GM23248 (cell line): ENCODE measurements around the gene ADAMTS7. TPM values are rescaled to one million over a fixed set of nuclear protein-coding genes. Genes with fewer than 3 reads are reported as not detected.
"Not testable (repeated sequence)": the region's sequence is repeated elsewhere in the genome, so short reads cannot be mapped to it uniquely, and the experiment has no call there.

Experiments
- DNase-seq: peaks from one replicate; pipeline ENCODE4 v3.0.0-alpha.2; 2015
- H2AFZ ChIP-seq: fragments of 200-600 bp; sonication (generic); 2 replicates; pipeline ENCODE4 v1.6.1; 2016; ENCODE audit warnings: antibody characterized with exemption
- H3F3A ChIP-seq: fragments of 200-600 bp; sonication (generic); 2 replicates; pipeline ENCODE4 v1.6.1; 2016; ENCODE audit warnings: mild to moderate bottlenecking, antibody characterized with exemption, mixed run types; ENCODE audit not compliant: insufficient read depth
- H3K27ac ChIP-seq: fragments of 200-600 bp; sonication (generic); 2 replicates; pipeline ENCODE4 v1.5.1; 2016; ENCODE audit warnings: mild to moderate bottlenecking
- H3K27me3 ChIP-seq: fragments of 200-600 bp; sonication (generic); replicated peaks from 2 replicates; pipeline ENCODE4 v1.6.1; 2016; ENCODE audit warnings: mild to moderate bottlenecking; ENCODE audit not compliant: insufficient read depth
- H3K36me3 ChIP-seq: fragments of 200-600 bp; sonication (generic); 2 replicates; pipeline ENCODE4 v1.6.1; 2016; ENCODE audit warnings: low read depth, mild to moderate bottlenecking
- H3K4me1 ChIP-seq: fragments of 200-600 bp; sonication (generic); 2 replicates; pipeline ENCODE4 v1.6.1; 2016; ENCODE audit warnings: mild to moderate bottlenecking; ENCODE audit not compliant: insufficient read depth
- H3K4me2 ChIP-seq: fragments of 200-600 bp; sonication (generic); one replicate; pipeline ENCODE4 v1.6.1; 2016; ENCODE audit warnings: mild to moderate bottlenecking; ENCODE audit not compliant: unreplicated experiment
- H3K4me3 ChIP-seq: fragments of 200-600 bp; sonication (generic); 2 replicates; pipeline ENCODE4 v1.5.1; 2016; ENCODE audit warnings: mild to moderate bottlenecking
- H3K79me2 ChIP-seq: fragments of 200-600 bp; sonication (generic); 2 replicates; pipeline ENCODE4 v1.6.1; 2016; ENCODE audit warnings: mild to moderate bottlenecking; ENCODE audit not compliant: insufficient read depth
- H3K9ac ChIP-seq: fragments of 200-600 bp; sonication (generic); 2 replicates; pipeline ENCODE4 v1.6.1; 2016; ENCODE audit warnings: mild to moderate bottlenecking
- H3K9me2 ChIP-seq: fragments of 200-600 bp; sonication (generic); 2 replicates; pipeline ENCODE4 v1.6.1; 2016; ENCODE audit warnings: mixed run types, mild to moderate bottlenecking, moderate library complexity; ENCODE audit not compliant: insufficient read depth
- H3K9me3 ChIP-seq: fragments of 200-600 bp; sonication (generic); one replicate; pipeline ENCODE4 v1.6.1; 2017; ENCODE audit warnings: low read depth
- H4K20me1 ChIP-seq: fragments of 200-600 bp; sonication (generic); 2 replicates; pipeline ENCODE4 v1.6.0; 2016; ENCODE audit not compliant: insufficient read depth
- EZH2 ChIP-seq: fragments of 200-600 bp; sonication (generic); IDR thresholded peaks from 2 replicates; pipeline ENCODE4 v1.6.1; 2018; ENCODE audit warnings: antibody characterized with exemption, mild to moderate bottlenecking; ENCODE audit not compliant: insufficient read depth, poor library complexity, severe bottlenecking
- EZH2phosphoT487 ChIP-seq: fragments of 200-600 bp; sonication (generic); IDR thresholded peaks from 2 replicates; pipeline ENCODE4 v1.6.1; 2018; ENCODE audit warnings: antibody characterized with exemption, moderate library complexity, mild to moderate bottlenecking, low read depth; ENCODE audit not compliant: insufficient read depth
- WGBS, 2 experiments: methylation state at CpG; one replicate each; pipeline ENCODE4 v1.1.6; 2015 to 2017; ENCODE audit warnings: low lambda C conversion rate in 2 of 2, low coverage in 1 of 2; ENCODE audit errors: missing lambda C conversion rate in 2 of 2; 5-methylcytosine and 5-hydroxymethylcytosine counted together
- in situ Hi-C: fragments of 300-500 bp; cut with MboI; formaldehyde crosslinking; loops from 2 replicates; pipeline ENCODE4 v1.15.0; 2020
- polyA plus RNA-seq: library from polyadenylated mRNA; unstranded; fragments of >200 nt; fragmentation: Nextera tagmentation; extraction: Ambion mirVana; gene quantifications from 2 replicates; pipeline ENCODE4 v1.2.1, GENCODE V29; 2016
- total RNA-seq: library from RNA; depleted of rRNA; stranded (reverse); fragments of >200 nt; shearing (Covaris generic); gene quantifications from 2 replicates; pipeline ENCODE4 v1.2.3, GENCODE V29; 2014

The ADAMTS7 gene
- total and polyA plus RNA-seq, 2 experiments from 2014 or later = 0.89 to 2.4 TPM

GRCh38 chr15:78766041-78766440, 45.2 kb downstream of the ADAMTS7 start:
- WGBS, 2 experiments = 92 to 100% methylated on average over 6 of the region's 6 CpGs
- Histone ChIP-seq H2AFZ (no peak overlapping the region), H3K9me3 (no peaks in the 10 kb centered on the region), H3K79me2 (no peaks in the 10 kb centered on the region), H3K36me3 (no peaks in the 10 kb centered on the region), H3K4me1 (no peaks in the 10 kb centered on the region), H3K4me2 (no peak overlapping the region), H4K20me1 (no peaks in the 10 kb centered on the region), H3K27me3 (no peaks in the 10 kb centered on the region), H3K4me3 (no peak overlapping the region), H3K9ac (no peak overlapping the region), H3K27ac (no peak overlapping the region), H3F3A (no peaks in the 10 kb centered on the region), H3K9me2 (no peaks in the 10 kb centered on the region)
- DNase-seq = no peak
- in situ Hi-C loops = no loop called here
- TF ChIP-seq EZH2phosphoT487 (no peak), EZH2 (no peak)

DNA sequence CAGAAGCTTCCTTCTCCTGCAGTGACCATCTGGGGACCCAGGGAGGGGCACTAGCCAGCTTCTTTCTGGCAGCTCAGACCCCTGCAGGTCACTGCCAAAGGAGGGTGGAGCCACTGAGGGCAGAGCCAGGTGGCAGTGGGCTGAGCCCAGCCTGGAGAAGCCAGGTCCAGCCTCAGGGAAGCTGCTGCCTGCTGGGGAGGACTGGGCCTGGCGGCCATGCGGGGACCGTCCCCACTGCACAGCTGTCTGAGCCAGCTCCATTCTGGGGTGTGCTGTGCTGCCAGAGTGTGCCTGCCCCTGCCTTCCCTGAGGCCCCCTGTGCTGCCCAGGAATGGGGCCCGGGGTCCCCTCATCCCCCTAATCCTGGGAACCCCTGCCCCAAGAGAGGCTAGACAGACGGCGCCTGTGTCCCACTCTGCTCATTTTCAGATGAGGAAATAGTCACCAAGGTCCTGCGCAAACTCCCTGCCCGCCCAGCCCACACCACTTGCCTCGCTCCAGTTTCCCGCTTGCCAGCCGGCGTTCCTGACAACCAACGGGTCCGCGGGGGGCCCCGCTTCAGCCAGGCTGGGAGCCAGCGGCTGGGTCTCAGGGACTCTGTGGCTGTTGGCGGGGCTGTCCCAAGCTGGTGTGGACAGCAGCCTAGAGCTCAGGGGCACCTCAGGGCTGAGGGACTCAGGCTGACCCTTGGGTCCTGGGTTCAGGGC, 46.0 kb downstream of the ADAMTS7 start:
- H3K9ac ChIP-seq, H3K9me3 ChIP-seq, H2AFZ ChIP-seq, H3K27ac ChIP-seq, DNase-seq, H4K20me1 ChIP-seq, H3K4me1 ChIP-seq, H3F3A ChIP-seq, H3K9me2 ChIP-seq, H3K36me3 ChIP-seq, H3K79me2 ChIP-seq, H3K4me2 ChIP-seq, H3K4me3 ChIP-seq, in situ Hi-C loops, H3K27me3 ChIP-seq: not testable (repeated sequence)
- 75 to 77% methylated on average over 17 of the region's 18 CpGs for WGBS, 2 experiments

DNA sequence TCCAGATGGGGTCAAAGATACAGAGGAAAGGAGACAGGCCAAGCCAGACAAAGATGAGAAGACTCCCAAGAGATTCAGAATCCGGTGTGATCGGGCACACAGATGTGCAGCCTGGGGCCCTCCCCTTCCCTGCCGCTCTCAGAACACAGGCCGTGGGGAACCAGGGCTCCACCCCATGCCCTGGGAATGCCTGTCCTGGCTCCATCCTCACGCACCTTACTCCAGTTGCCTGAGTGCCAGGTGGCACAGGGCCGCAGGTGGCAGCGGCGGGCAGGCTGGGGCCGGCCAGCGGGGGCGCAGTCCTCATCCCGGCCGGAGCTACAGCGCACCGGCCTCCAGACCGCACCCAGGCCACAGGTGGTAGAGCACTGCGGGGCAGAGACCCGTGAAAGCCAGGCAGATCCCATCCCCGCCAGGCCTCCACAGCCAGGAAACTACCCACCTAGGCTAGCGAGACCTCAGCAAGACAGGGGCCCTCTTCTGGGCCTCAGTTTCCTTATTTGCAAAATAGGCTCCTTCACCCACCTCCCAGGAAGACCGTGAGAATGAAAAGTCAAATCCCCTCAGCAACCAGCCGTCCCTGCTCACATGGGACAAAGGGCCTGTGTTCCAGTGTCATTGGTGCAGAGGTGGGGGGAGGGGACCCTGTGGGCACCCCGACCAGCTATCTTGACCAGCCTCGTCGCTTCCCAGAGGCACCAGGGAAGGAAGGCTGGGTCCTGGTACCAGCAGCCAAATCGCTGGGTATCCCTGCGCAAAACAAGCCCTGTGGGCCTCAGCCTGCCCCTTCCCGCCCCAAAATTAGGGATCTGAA, 46.7 kb downstream of the ADAMTS7 start:
- H3K4me3 ChIP-seq, H3K9ac ChIP-seq, H3K9me3 ChIP-seq, H3K27me3 ChIP-seq, H3F3A ChIP-seq, H3K4me2 ChIP-seq, H4K20me1 ChIP-seq, H3K79me2 ChIP-seq, H3K36me3 ChIP-seq, H3K9me2 ChIP-seq, H2AFZ ChIP-seq, H3K27ac ChIP-seq, in situ Hi-C loops, DNase-seq, H3K4me1 ChIP-seq: not testable (repeated sequence)
- 93% methylated on average over 23 to 28 of the region's 28 CpGs for WGBS, 2 experiments

DNA sequence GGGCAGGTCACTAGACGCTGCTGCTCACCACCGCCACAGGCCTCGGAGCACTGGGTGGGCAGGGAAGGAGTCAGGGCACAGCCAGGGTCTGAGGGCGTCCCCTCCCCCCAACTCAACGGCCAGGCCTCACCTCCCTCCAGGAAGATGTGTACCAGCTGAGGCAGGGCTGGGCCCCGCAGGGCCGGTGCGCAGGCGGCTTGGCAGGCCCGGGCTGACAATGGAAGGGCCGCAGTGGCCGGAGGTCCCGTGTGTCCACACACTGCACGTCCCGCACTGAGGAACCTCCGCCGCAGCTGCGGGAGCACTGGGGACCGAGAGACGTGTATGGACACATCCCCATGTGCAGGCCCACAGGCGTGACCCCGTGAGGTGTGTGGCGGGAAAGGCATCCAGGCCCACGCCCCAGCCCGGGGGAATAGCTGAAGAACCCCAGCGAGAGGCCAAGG, 47.4 kb downstream of the ADAMTS7 start:
- no peak for DNase-seq
- H3K9me2 ChIP-seq = no peaks in the 10 kb centered on the region
- H3K79me2 ChIP-seq = no peaks in the 10 kb centered on the region
- no peak overlapping the region for H3K9ac ChIP-seq
- no peak overlapping the region for H3K4me2 ChIP-seq
- no peak for TF ChIP-seq EZH2phosphoT487
- H3K36me3 ChIP-seq = no peaks in the 10 kb centered on the region
- H3K27me3 ChIP-seq = no peaks in the 10 kb centered on the region
- WGBS, 2 experiments = 92 to 95% methylated on average over 22 to 25 of the region's 26 CpGs
- in situ Hi-C loops = no loop called here
- H3K9me3 ChIP-seq = no peaks in the 10 kb centered on the region
- H3F3A ChIP-seq = no peaks in the 10 kb centered on the region
- H2AFZ ChIP-seq = no peak overlapping the region
- H3K4me1 ChIP-seq = no peaks in the 10 kb centered on the region
- no peaks in the 10 kb centered on the region for H4K20me1 ChIP-seq
- no peak overlapping the region for H3K27ac ChIP-seq
- H3K4me3 ChIP-seq = no peak overlapping the region
